Nephron (organoid): ENCODE measurements around the gene KNCN.

Source experiments
- H3K27ac Mint-ChIP-seq, 3 experiments: 2 replicates each; pipeline ENCODE4 v1.8.0; 2020; ENCODE audit warnings: mixed read lengths in 3 of 3, mild to moderate bottlenecking in 2 of 3, moderate library complexity in 1 of 3
- H3K27me3 Mint-ChIP-seq: 2 replicates; pipeline ENCODE4 v1.8.0; 2021; ENCODE audit warnings: low read depth, mild to moderate bottlenecking, moderate library complexity, mixed read lengths
- H3K36me3 Mint-ChIP-seq: 2 replicates; pipeline ENCODE4 v1.8.0; 2020; ENCODE audit warnings: low read depth, mixed read lengths
- H3K4me1 Mint-ChIP-seq: 2 replicates; pipeline ENCODE4 v1.8.0; 2020; ENCODE audit warnings: mixed read lengths
- H3K4me3 Mint-ChIP-seq, 3 experiments: 2 replicates each; pipeline ENCODE4 v1.8.0; 2020; ENCODE audit warnings: mild to moderate bottlenecking in 3 of 3, mixed read lengths in 3 of 3, moderate library complexity in 2 of 3
- H3K9me3 Mint-ChIP-seq: 2 replicates; pipeline ENCODE4 v1.8.0; 2020; ENCODE audit warnings: mixed read lengths
- CTCF ChIP-seq, 3 experiments: fragments of 200-600 bp; sonication (generic); IDR thresholded peaks; one replicate each; pipeline ENCODE4 v1.5.0; 2021; ENCODE audit warnings: antibody characterized with exemption in 3 of 3; ENCODE audit not compliant: unreplicated experiment in 3 of 3

The KNCN gene

GRCh38 chr1:46551597-46552095, at the start of gene KNCN:
TSS of gene KNCN (minus strand) at chr1:46551647. CDS start at chr1:46551215, 432 bp downstream.
- Mint-ChIP-seq H3K9me3 (no peaks in the 10 kb centered on the region), H3K27me3 (peaks cover 57% of the 10 kb centered on the region), H3K4me3 (no peak within 1 kb of the TSS), H3K4me1 (peaks cover 16% of the 10 kb centered on the region), H3K27ac (no peak within 1 kb of the TSS), H3K36me3 (no peaks in the 10 kb centered on the region)
- TF ChIP-seq CTCF (IDR thresholded peaks at IDR 0.05; ENCODE audit: unreplicated experiment in 3 of 3), result no peak

GRCh38 chr1:46599059-46599970, 47.9 kb upstream of the KNCN start:
- no peak overlapping the region for H3K27ac Mint-ChIP-seq
- no peak for TF ChIP-seq CTCF (IDR thresholded peaks at IDR 0.05; ENCODE audit: unreplicated experiment in 3 of 3)
- peaks cover 18% of the 10 kb centered on the region for H3K4me1 Mint-ChIP-seq
- H3K9me3 Mint-ChIP-seq, result no peaks in the 10 kb centered on the region
- no peak overlapping the region for H3K4me3 Mint-ChIP-seq
- H3K27me3 Mint-ChIP-seq, result no peaks in the 10 kb centered on the region
- H3K36me3 Mint-ChIP-seq, result no peaks in the 10 kb centered on the region

GRCh38 chr1:46596846-46597245, 45.4 kb upstream of the KNCN start:
- no peaks in the 10 kb centered on the region for H3K27me3 Mint-ChIP-seq
- H3K9me3 Mint-ChIP-seq, result no peaks in the 10 kb centered on the region
- H3K4me1 Mint-ChIP-seq, result peaks cover 5% of the 10 kb centered on the region
- TF ChIP-seq CTCF (IDR thresholded peaks at IDR 0.05; ENCODE audit: unreplicated experiment in 3 of 3), result no peak
- H3K4me3 Mint-ChIP-seq, result no peak overlapping the region
- peaks cover 23% of the 10 kb centered on the region for H3K36me3 Mint-ChIP-seq
- H3K27ac Mint-ChIP-seq, result no peak overlapping the region

DNA sequence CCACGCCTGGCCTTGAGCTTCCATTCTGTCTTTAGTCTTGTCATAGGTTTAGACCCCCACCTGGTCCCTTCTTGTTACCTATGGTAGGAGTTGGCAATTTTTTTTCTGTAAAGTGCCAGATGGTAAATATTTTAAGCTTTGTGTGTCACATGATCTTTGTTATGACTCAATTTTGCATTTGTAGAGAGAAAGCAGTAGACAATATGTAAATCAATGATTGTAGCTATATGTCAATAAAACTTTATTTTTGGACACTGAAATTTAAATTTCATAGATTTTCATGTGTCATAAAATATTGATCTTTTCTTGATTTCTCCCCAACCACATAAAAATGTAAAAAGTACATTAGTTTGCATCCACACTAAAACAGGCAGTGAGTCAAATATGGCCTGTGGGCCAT, 44.6 kb upstream of the KNCN start:
- TF ChIP-seq CTCF (IDR thresholded peaks at IDR 0.05; ENCODE audit: unreplicated experiment in 3 of 3), result no peak
- H3K9me3 Mint-ChIP-seq, result no peaks in the 10 kb centered on the region
- H3K27ac Mint-ChIP-seq, result no peak overlapping the region
- no peaks in the 10 kb centered on the region for H3K27me3 Mint-ChIP-seq
- no peaks in the 10 kb centered on the region for H3K4me1 Mint-ChIP-seq
- no peak overlapping the region for H3K4me3 Mint-ChIP-seq
- H3K36me3 Mint-ChIP-seq, result peaks cover 31% of the 10 kb centered on the region

GRCh38 chr1:46595127-46595526, 43.7 kb upstream of the KNCN start:
- Mint-ChIP-seq H3K4me1 (no peaks in the 10 kb centered on the region), H3K4me3 (no peak overlapping the region), H3K9me3 (no peaks in the 10 kb centered on the region), H3K36me3 (peaks cover 37% of the 10 kb centered on the region), H3K27ac (no peak overlapping the region), H3K27me3 (no peaks in the 10 kb centered on the region)
- TF ChIP-seq CTCF (IDR thresholded peaks at IDR 0.05; ENCODE audit: unreplicated experiment in 3 of 3), result no peak

GRCh38 chr1:46594063-46594462, 42.6 kb upstream of the KNCN start:
- no peak for TF ChIP-seq CTCF (IDR thresholded peaks at IDR 0.05; ENCODE audit: unreplicated experiment in 3 of 3)
- Mint-ChIP-seq H3K4me3 (no peak overlapping the region), H3K27me3 (no peaks in the 10 kb centered on the region), H3K4me1 (no peaks in the 10 kb centered on the region), H3K36me3 (peaks cover 46% of the 10 kb centered on the region), H3K27ac (no peak overlapping the region), H3K9me3 (no peaks in the 10 kb centered on the region)
